ENCODE data around the gene BRD3.

DNA sequence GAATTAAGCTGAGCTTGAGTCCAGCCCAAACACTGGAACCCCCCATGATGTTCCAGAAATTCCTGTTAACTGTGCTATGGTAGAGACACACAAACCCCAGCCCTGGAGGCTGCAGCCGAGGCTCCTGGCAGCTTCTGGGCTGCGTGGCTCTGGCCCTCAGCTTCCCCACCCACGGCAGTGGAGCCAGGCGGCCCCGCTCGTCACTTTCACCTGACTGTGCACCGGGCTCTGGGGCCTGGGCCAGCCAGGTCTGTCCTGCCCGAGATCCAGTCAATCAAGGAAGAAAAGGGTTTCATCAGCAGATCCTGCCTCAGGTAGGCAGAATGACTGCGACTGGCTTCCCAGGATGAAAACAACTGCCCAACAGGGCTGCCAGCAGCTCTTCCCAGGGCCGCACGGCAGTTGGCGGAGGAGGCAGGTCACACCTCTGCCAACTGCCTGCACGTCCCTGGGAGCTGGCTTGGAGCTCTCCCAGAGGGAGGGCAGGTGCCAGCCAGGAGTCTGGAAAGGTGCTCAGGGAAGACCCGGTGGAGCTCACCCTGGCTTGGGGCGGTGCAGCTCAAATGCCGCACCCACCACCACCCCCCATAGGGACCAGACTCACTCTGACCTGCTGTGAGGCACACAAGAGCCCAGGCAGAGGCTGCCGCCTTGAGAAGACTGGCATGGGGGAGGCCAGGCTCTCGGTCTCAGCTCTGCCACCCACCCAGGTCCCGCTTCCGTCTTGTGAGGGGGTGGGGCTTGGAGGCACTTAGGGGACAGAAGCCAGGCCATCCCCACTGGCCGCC is 20.7 kb downstream of the BRD3 start:
- TF ChIP-seq, protein P1, sequence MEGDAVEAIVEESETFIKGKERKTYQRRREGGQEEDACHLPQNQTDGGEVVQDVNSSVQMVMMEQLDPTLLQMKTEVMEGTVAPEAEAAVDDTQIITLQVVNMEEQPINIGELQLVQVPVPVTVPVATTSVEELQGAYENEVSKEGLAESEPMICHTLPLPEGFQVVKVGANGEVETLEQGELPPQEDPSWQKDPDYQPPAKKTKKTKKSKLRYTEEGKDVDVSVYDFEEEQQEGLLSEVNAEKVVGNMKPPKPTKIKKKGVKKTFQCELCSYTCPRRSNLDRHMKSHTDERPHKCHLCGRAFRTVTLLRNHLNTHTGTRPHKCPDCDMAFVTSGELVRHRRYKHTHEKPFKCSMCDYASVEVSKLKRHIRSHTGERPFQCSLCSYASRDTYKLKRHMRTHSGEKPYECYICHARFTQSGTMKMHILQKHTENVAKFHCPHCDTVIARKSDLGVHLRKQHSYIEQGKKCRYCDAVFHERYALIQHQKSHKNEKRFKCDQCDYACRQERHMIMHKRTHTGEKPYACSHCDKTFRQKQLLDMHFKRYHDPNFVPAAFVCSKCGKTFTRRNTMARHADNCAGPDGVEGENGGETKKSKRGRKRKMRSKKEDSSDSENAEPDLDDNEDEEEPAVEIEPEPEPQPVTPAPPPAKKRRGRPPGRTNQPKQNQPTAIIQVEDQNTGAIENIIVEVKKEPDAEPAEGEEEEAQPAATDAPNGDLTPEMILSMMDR (conservative IDR thresholded peaks at IDR 0.05; ENCODE audit: low read length): no peak
- no peak for TF ChIP-seq EZH2phosphoT487 (IDR thresholded peaks at IDR 0.05; ENCODE audit: borderline replicate concordance, low read depth, low read length)
